ENCODE data around the gene ZSCAN18. TPM values are rescaled to one million over a fixed set of nuclear protein-coding genes. Genes with fewer than 3 reads are reported as not detected.
A peak's percentile ranks its signal among the peaks of the same experiment; 100 is the strongest.

ZSCAN18 gene
- total RNA-seq, 1 donor from 2014 or later: 95.0 TPM

DNA sequence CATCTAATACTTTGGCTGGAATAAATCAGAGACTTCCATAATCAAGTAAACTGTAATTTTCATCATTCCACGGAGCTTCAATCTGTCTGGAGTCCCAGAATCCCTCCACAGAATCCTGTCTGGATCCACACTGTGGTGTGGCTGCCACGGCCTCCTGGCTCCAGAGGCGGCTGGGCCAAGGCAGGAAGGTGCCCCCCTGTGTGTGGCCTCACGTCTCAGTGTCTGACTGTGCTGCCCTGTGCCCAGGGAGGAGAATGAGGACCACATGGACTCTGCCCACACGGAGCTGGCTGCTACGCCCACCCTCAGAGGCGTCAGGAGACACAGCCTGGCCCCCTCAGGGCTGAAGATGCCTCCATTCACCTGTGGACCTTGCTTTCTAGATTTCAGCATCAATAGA, 51.2 kb downstream of the ZSCAN18 start:
- FAIRE-seq: no peak
- DNase-seq (ENCODE audit: low spot score in 2 of 2): no peak

DNA sequence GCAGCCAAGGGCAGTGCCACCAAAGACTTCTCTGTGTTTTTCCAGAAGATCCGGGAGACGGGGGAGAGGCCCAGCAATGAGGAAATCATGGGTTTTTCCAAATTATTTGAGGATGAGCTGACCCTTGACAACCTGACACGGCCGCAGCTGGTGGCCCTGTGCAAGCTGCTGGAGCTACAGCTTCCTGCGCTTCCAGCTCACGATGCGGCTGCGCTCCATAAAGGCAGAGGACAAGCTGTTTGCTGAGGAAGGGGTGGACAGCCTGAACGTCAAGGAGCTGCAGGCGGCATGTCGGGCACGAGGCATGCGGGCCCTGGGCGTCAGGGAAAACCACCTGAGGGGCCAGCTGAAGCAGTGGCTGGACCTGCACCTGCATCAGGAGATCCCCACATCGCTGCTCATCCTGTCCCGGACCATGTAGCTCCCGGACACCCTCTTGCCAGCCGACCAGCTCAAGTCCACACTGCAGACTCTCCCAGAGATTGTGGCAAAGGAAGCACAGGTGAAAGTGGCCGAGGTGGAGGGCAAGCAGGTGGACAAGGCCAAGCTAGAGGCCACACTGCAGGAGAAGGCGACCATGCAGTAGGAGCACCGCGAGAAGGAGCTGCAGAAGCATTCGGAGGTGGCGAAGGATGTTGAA, 52.5 kb downstream of the ZSCAN18 start:
- DNase-seq (ENCODE audit: low spot score in 2 of 2) (no peak), FAIRE-seq (no peak)

DNA sequence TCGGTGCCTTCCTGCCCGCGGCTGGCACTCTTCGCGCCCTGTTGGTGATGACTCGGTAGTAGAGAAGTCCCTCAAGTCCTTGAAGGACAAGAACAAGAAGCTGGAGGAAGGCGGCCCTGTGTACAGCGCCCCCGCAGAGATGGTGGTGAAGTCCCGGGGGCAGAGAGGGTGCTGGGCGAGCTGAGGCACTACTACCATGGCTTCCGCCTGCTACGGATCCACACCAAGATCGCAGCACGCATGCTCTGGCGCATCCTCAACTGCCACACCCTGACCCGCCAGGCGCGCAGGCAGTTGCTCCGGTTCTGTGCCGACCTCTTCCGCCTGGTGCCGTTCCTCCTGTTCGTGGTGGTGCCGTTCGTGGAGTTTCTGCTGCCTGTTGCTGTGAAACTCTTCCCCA, 53.1 kb downstream of the ZSCAN18 start:
- DNase-seq (ENCODE audit: low spot score in 2 of 2) (no peak), FAIRE-seq (no peak)

DNA sequence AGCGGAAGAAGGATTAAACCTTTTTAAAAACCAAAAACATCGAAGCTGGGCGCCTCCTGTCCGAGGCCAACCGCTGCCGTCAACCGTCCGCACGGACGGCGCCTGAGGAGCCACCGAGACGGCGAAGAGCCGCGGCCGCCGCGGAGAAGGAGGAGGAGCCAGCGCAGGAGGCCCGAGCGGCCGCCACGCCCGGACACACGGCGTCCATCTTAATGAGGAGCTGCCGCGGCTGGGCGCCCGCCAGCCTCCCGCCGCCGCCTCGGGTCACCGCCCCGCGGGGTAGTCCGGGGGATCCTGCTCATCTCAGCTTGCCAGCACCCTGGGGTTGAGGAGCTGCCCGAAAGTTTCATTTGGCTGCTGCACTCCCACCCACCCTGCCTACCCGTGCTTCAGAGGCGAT, 53.6 kb downstream of the ZSCAN18 start:
- FAIRE-seq (no peak), DNase-seq (ENCODE audit: low spot score in 2 of 2) (no peak)

GRCh38 chr19:58042495-58043340, 55.3 kb downstream of the ZSCAN18 start:
- DNase-seq (ENCODE audit: low spot score in 2 of 2): no peak

DNA sequence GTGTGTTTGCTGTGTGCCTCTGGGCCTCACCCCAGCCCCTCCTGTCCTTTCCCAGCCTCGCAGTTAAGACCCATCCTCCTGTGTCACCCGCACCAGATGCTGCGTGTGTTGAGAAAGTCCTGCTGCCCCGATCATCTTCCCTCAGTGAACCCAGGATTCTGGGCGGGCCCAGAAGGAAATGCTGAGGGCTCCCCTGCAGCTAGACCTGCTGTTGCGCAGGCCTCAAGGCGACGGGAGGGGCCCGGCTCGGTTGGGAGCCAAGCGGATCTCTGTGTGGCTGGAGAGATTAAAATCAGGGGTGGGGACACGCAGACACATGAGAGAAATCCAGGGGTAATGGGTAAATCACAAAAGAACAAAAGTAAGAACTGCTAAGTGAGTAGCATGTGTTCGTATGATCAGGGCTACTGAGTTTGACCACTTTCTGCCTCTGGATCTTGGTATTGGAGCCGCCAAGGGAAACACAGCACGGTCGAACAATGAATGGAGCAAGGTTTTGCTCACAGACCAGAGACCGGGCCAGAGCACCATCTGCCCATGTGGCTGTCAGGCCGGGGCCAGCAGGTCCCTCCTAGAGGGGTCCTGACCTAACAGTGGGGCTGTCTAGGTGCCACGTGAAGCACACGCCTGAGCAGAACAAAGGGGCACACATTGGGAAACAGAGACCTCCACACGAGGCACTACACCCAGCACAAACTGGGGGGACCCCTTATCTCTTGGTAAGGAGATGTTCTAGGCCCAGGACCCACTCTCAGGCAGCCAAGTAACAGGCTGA, 57.1 kb downstream of the ZSCAN18 start:
- DNase-seq (ENCODE audit: low spot score in 2 of 2): no peak
- FAIRE-seq: no peak

More at GRCh38 chr19:58042495-58043340, 55.3 kb downstream of the ZSCAN18 start:
- no peak for FAIRE-seq

- FAIRE-seq (no peak), DNase-seq (ENCODE audit: low spot score in 2 of 2) (peak in 1 of 2 donors; percentile 12)
Observed at GRCh38 chr19:58038688-58039204, 59.3 kb downstream of the ZSCAN18 start.

DNA sequence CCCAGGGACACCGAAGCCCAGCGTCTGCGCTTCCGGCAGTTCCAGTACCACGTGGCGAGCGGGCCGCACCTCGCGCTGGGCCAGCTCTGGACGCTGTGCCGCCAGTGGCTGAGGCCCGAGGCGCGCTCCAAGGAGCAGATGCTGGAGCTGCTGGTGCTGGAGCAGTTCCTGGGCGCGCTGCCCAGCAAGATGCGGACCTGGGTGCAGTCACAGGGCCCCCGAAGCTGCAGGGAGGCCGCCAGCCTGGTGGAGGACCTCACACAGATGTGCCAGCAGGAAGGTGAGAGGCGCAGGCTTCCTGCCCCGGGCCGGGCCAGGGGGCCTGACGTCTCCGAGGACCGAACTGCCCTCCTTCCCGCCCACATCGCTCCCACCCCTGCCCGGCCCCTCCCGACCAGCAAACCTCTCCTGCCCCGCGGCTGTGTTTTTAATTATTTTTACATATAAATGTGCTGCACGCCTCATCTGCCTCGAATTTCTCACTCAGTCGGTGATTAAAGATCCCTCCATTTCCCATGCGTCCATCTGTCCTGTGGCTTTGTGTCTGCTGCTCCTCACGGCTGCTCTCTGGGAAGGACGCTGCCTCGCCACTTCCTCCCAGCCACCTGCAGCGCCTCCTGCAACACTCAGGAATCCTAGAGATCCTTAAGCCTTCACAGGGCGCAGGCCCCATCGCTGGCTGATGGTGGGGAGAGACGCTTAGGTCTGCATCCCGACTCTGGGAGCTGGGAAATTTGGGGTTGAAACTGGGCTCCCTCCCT, 59.9 kb downstream of the ZSCAN18 start:
- no peak for FAIRE-seq
- no peak for DNase-seq (ENCODE audit: low spot score in 2 of 2)

DNA sequence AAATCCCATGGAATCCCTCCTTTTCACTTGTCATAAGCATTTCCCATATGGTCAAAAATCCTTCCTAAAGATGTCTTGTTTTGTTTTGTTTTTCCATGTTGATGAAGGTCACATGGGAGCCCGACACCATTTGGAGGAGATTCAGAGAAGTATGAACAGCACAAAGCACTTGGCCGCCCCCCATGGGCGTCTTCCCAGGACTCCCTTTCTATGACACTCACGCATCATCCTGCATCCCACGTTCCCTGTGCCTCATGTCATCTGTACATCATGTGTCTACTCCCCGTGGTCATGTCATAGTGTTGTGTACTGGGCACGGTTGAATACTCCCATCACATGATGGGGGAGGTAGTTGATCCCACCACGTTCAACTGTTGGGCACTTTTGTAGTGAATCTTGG, 62.2 kb downstream of the ZSCAN18 start:
- no peak for DNase-seq (ENCODE audit: low spot score in 2 of 2)
- FAIRE-seq: no peak

DNA sequence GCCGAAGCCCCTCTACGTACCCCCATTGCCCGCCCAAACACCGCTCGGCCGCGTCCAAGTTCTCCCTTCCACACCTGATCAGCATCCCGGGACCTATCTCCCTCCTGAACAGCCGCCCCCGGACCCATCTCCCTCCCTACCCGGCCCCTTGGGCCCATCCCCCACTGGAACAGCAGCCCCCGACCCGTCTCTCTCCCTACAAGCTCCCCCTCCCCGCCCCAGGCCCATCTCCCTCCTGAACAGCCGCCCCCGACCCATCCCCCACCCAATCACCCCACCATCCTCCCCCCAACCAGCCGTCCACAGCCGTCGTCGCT, 63.6 kb downstream of the ZSCAN18 start:
- DNase-seq (ENCODE audit: low spot score in 2 of 2) (no peak), FAIRE-seq (no peak)

Other genes starting within 250 kb of the ZSCAN18 start
- gene ZNF587, start 248.4 kb downstream of the ZSCAN18 start, total RNA-seq: 24.9 TPM
- gene ZNF814, start 209.2 kb downstream of the ZSCAN18 start, total RNA-seq: 25.7 TPM
- gene ZNF417, start 181.6 kb downstream of the ZSCAN18 start, total RNA-seq: 31.0 TPM
- 53.4 TPM for gene ZNF418, start 162.8 kb downstream of the ZSCAN18 start, total RNA-seq
- gene ZNF256, start 150.5 kb downstream of the ZSCAN18 start, total RNA-seq: 19.6 TPM
- 0.82 TPM for gene C19orf18, start 123.7 kb downstream of the ZSCAN18 start, total RNA-seq
- gene ZNF606, start 95.4 kb downstream of the ZSCAN18 start, total RNA-seq: 65.6 TPM
- 0.82 TPM for gene ZSCAN1, start 64.2 kb downstream of the ZSCAN18 start, total RNA-seq
- gene ZNF135, start 38.9 kb downstream of the ZSCAN18 start, total RNA-seq: 11.8 TPM
- gene ZNF329, start 52.6 kb upstream of the ZSCAN18 start, total RNA-seq: 42.4 TPM
- 23.2 TPM for gene ZNF274, start 84.8 kb upstream of the ZSCAN18 start, total RNA-seq
- 72.2 TPM for gene ZNF544, start 130.7 kb upstream of the ZSCAN18 start, total RNA-seq
- gene ZNF8, start 180.7 kb upstream of the ZSCAN18 start, total RNA-seq: 14.3 TPM
- 22.4 TPM for gene ERVK3-1, start 207.1 kb upstream of the ZSCAN18 start, total RNA-seq
- 2.0 TPM for gene ZSCAN22, start 228.8 kb upstream of the ZSCAN18 start, total RNA-seq